GM12892 (cell line): ENCODE data around the gene USP3.

Source experiments
- POLR2A ChIP-seq: IDR thresholded peaks from 2 replicates; pipeline ENCODE4 v1.6.1; 2011; ENCODE audit warnings: low read depth, low read length, control low read depth
- POLR2AphosphoS5 ChIP-seq: IDR thresholded peaks from 2 replicates; pipeline ENCODE4 v1.6.1; 2011; ENCODE audit warnings: low read depth, low read length, control low read depth
- TAF1 ChIP-seq: IDR thresholded peaks from 2 replicates; pipeline ENCODE4 v1.6.1; 2011; ENCODE audit warnings: low read depth, mild to moderate bottlenecking, control low read depth, low read length, borderline replicate concordance

- TF ChIP-seq POLR2AphosphoS5 (no peak), POLR2A (no peak), TAF1 (no peak)
Observed at GRCh38 chr15:63565536-63566186, 61.3 kb downstream of the USP3 start.
